K562 (cell line): ENCODE measurements around the gene RIN3. TPM values are rescaled to one million over a fixed set of nuclear protein-coding genes. Genes with fewer than 3 reads are reported as not detected.

Experiments
- ATAC-seq: fragments of 200-7000 bp; cut with Tn5 transposase; 3 replicates; pipeline ENCODE4 v1.9.1; 2020; ENCODE audit warnings: moderate library complexity
- BruUV-seq: library from RNA; stranded (reverse); fragments of 400-500 nt; replicated peaks from 2 replicates; lab custom pipeline; 2021; lab: Mats Ljungman, UMichigan
- CTCF ChIA-PET: fragments of 300-600 bp; formaldehyde crosslinking; extraction: SDS; loops from one replicate; lab custom pipeline; 2021; ENCODE audit warnings: low intra/inter-chr PET ratio; lab: Yijun Ruan, JAX
- POLR2A ChIA-PET: fragments of 300-600, 350-650 bp; sonication (Branson Sonifier 250); formaldehyde crosslinking; extraction: SDS; loops from one replicate; lab custom pipeline; 2021; ENCODE audit warnings: antibody characterized with exemption, inconsistent platforms; lab: Yijun Ruan, JAX
- DNase-seq, 4 experiments: peaks; one replicate each; pipeline versions ENCODE4 v3.0.0 to v3.0.0-alpha.2; 2011 to 2018; ENCODE audit warnings: low spot score in 3 of 4, mixed read lengths in 3 of 4; ENCODE audit errors: extremely low read depth in 1 of 4
- FAIRE-seq: peaks from 2 replicates; lab custom pipeline; 2011; peaks lifted over from hg19 to GRCh38; lab: Jason Lieb, UNC
- H2AFZ ChIP-seq: 2 replicates; pipeline ENCODE4 v1.6.0; 2011; ENCODE audit warnings: low read depth, low read length, control low read depth, inconsistent platforms
- H3K27ac ChIP-seq: fragments of 200-600 bp; 3 replicates; pipeline ENCODE4 v1.8.0; 2011; ENCODE audit warnings: low read depth, mild to moderate bottlenecking, control low read depth, inconsistent platforms, low read length, moderate library complexity, mixed read lengths; ENCODE audit errors: extremely low read depth
- H3K27me3 ChIP-seq, 2 experiments: fragments of 300-600 bp in 1 of 2; 2 replicates in 1 of 2; 3 replicates in 1 of 2; pipeline versions ENCODE4 v1.6.0 to v1.8.0; 2011; ENCODE audit warnings: inconsistent platforms in 2 of 2, low read length in 2 of 2, mild to moderate bottlenecking in 1 of 2, mixed read lengths in 1 of 2, moderate library complexity in 1 of 2; ENCODE audit not compliant: control insufficient read depth in 2 of 2, insufficient read depth in 2 of 2
- H3K36me3 ChIP-seq: fragments of 300-600 bp; 3 replicates; pipeline ENCODE4 v1.8.0; 2011; ENCODE audit warnings: mild to moderate bottlenecking, low read length, inconsistent platforms; ENCODE audit not compliant: control insufficient read depth, insufficient read depth
- H3K4me1 ChIP-seq, 2 experiments: fragments of 200-600 bp in 1 of 2; replicated peaks in 1 of 2; 2 replicates in 1 of 2; 3 replicates in 1 of 2; pipeline versions ENCODE4 v1.5.1 to v1.8.0; 2011; ENCODE audit warnings: inconsistent platforms in 2 of 2, low read length in 2 of 2, mild to moderate bottlenecking in 1 of 2, mixed read lengths in 1 of 2, moderate library complexity in 1 of 2; ENCODE audit not compliant: control insufficient read depth in 2 of 2, insufficient read depth in 2 of 2
- H3K4me2 ChIP-seq: 2 replicates; pipeline ENCODE4 v1.6.1; 2011; ENCODE audit warnings: low read length, control low read depth, inconsistent platforms, mixed read lengths; ENCODE audit not compliant: insufficient read depth
- H3K4me3 ChIP-seq: fragments of 200-600 bp; sonication (generic), shearing (Covaris generic); 2 replicates; pipeline ENCODE4 v1.5.1; 2016; ENCODE audit warnings: control low read depth, inconsistent platforms
- H3K79me2 ChIP-seq: fragments of 200-600 bp; 3 replicates; pipeline ENCODE4 v1.8.0; 2011; ENCODE audit warnings: low read length, inconsistent platforms; ENCODE audit not compliant: control insufficient read depth, insufficient read depth
- H3K9ac ChIP-seq, 2 experiments: 2 replicates each; pipeline versions ENCODE4 v1.6.0 to v1.6.1; 2011; ENCODE audit warnings: low read depth in 2 of 2, low read length in 2 of 2, control low read depth in 1 of 2, inconsistent platforms in 1 of 2, mild to moderate bottlenecking in 1 of 2, mixed read lengths in 1 of 2; ENCODE audit not compliant: insufficient read depth in 1 of 2
- H3K9me1 ChIP-seq: one replicate; pipeline ENCODE4 v1.6.0; 2011; ENCODE audit warnings: inconsistent platforms, mild to moderate bottlenecking, low read length, moderate library complexity; ENCODE audit not compliant: control insufficient read depth, insufficient read depth
- H3K9me3 ChIP-seq: replicated peaks from 2 replicates; pipeline ENCODE4 v1.5.1; 2011; ENCODE audit warnings: low read depth, low read length, inconsistent platforms; ENCODE audit not compliant: control insufficient read depth, insufficient read depth
- H4K20me1 ChIP-seq: replicated peaks from 2 replicates; pipeline ENCODE4 v1.6.1; 2011; ENCODE audit warnings: low read length, inconsistent platforms, mixed read lengths; ENCODE audit not compliant: control insufficient read depth, insufficient read depth
- CBFA2T3 ChIP-seq: fragments of 450-650 bp; IDR thresholded peaks from 2 replicates; pipeline ENCODE4 v1.6.1; 2017
- FIP1L1 ChIP-seq: fragments of 200-400 bp; formaldehyde crosslinking; IDR thresholded peaks from 2 replicates; pipeline ENCODE4 v1.6.1; 2018; ENCODE audit warnings: mild to moderate bottlenecking, low read depth, low read length; ENCODE audit not compliant: poor library complexity, severe bottlenecking
- HDAC3 ChIP-seq: fragments of 450-650 bp; IDR thresholded peaks from 2 replicates; pipeline ENCODE4 v1.6.1; 2018; ENCODE audit warnings: borderline replicate concordance, mild to moderate bottlenecking, moderate library complexity; ENCODE audit not compliant: partially characterized antibody
- HNRNPLL ChIP-seq: fragments of 200-400 bp; formaldehyde crosslinking; IDR thresholded peaks from 2 replicates; pipeline ENCODE4 v1.6.1; 2017; ENCODE audit warnings: low read length, low read depth, mild to moderate bottlenecking; ENCODE audit not compliant: poor library complexity, severe bottlenecking
- HNRNPUL1 ChIP-seq: fragments of 200-400 bp; formaldehyde crosslinking; IDR thresholded peaks from 2 replicates; pipeline ENCODE4 v1.6.1; 2017; ENCODE audit warnings: low read length
- HOXB6 ChIP-seq: fragments of 250-450 bp; sonication (Bioruptor Pico); IDR thresholded peaks from 2 replicates; pipeline ENCODE4 v1.5.1; 2022; ENCODE audit warnings: mild to moderate bottlenecking, borderline replicate concordance
- POLR2B ChIP-seq: fragments of 450-650 bp; IDR thresholded peaks from 2 replicates; pipeline ENCODE4 v1.6.1; 2018; ENCODE audit warnings: low read depth; ENCODE audit not compliant: partially characterized antibody
- RBM39 ChIP-seq: fragments of 200-400 bp; formaldehyde crosslinking; optimal IDR thresholded peaks from 2 replicates; pipeline ENCODE3; 2018; ENCODE audit warnings: low read depth, low read length
- SFPQ ChIP-seq: fragments of 200-400 bp; formaldehyde crosslinking; IDR thresholded peaks from 2 replicates; pipeline ENCODE4 v1.6.1; 2017; ENCODE audit warnings: mild to moderate bottlenecking, low read depth, low read length, moderate library complexity
- TAF15 ChIP-seq: fragments of 200-400 bp; formaldehyde crosslinking; IDR thresholded peaks from 2 replicates; pipeline ENCODE4 v1.6.1; 2017; ENCODE audit warnings: mild to moderate bottlenecking, low read depth, low read length, moderate library complexity
- TAL1 ChIP-seq: fragments of 450-650 bp; IDR thresholded peaks from 2 replicates; pipeline ENCODE4 v1.6.1; 2016; ENCODE audit warnings: mild to moderate bottlenecking
- TEAD1 ChIP-seq, 2 experiments: fragments of 450-650 bp in 1 of 2; sonication (generic) in 1 of 2; formaldehyde crosslinking; IDR thresholded peaks; 2 replicates each; pipeline versions ENCODE4 v1.4.0 to v1.8.0; 2020 to 2022; ENCODE audit warnings: mild to moderate bottlenecking in 2 of 2, missing genetic modification reagents in 1 of 2
- ZNF507 ChIP-seq: conservative IDR thresholded peaks from 2 replicates; pipeline ENCODE4 v1.6.1; 2017; ENCODE audit warnings: missing genetic modification characterization, missing compliant biosample characterization
- WGBS: fragments of 100-300 bp; shearing (Covaris generic); methylation state at CpG from one replicate; pipeline ENCODE4 v1.1.6; 2016; ENCODE audit warnings: low coverage, mixed read lengths; ENCODE audit not compliant: insufficient coverage; ENCODE audit errors: missing lambda C conversion rate; 5-methylcytosine and 5-hydroxymethylcytosine counted together
- in situ Hi-C: fragments of 300-500 bp; cut with MboI; formaldehyde crosslinking; loops from 4 replicates; pipeline ENCODE4 v1.15.0; 2018; ENCODE audit warnings: inconsistent platforms, mixed read lengths
- intact Hi-C: fragments of 100-400 bp; cut with micrococcal nuclease; formaldehyde crosslinking; loops from 2 replicates; pipeline ENCODE4 v1.14.2; 2022
- polyA plus RNA-seq, 8 experiments: library from polyadenylated mRNA; depleted of rRNA in 4 of 8; stranded (reverse) in 5 of 8; unstranded in 3 of 8; fragments of >200 nt; fragmentation: Nextera tagmentation in 2 of 8; fragmentation: Illumina TruSeq in 1 of 8; extraction: Ambion mirVana in 2 of 8; extraction: Trizol in 1 of 8; gene quantifications; 2 replicates each; pipeline versions ENCODE4 v1.2.1 to v1.2.3, GENCODE V29; 2011 to 2014; ENCODE audit warnings: inconsistent platforms in 1 of 8, missing spikeins in 1 of 8
- total RNA-seq, 7 experiments: library from RNA; depleted of rRNA in 6 of 7; stranded (reverse); fragments of >200 nt in 6 of 7; fragmentation: Illumina TruSeq in 2 of 7; extraction: Trizol in 2 of 7; gene quantifications; 2 replicates each; pipeline versions ENCODE4 v1.2.1 to v1.2.3, GENCODE V29; 2011 to 2021; ENCODE audit warnings: low replicate concordance in 1 of 7
- TF ChIP-seq, protein P1 (sequence below): fragments of 250-450 bp; sonication (Bioruptor Pico); IDR thresholded peaks from 2 replicates; pipeline ENCODE4 v1.4.0; 2020; ENCODE audit warnings: mild to moderate bottlenecking, moderate library complexity
- TF ChIP-seq, protein P2 (sequence below): fragments of 250-450 bp; sonication (Bioruptor Pico); IDR thresholded peaks from 2 replicates; pipeline ENCODE4 v1.8.0; 2021; ENCODE audit warnings: mild to moderate bottlenecking, moderate library complexity

Gene RIN3
- total and polyA plus RNA-seq, 9 of the 15 experiments (the other 6 are each of a cell fraction or from before 2014, with no cell fraction given), result 0.01 to 0.49 (median 0.08) TPM; not detected in 5

DNA sequence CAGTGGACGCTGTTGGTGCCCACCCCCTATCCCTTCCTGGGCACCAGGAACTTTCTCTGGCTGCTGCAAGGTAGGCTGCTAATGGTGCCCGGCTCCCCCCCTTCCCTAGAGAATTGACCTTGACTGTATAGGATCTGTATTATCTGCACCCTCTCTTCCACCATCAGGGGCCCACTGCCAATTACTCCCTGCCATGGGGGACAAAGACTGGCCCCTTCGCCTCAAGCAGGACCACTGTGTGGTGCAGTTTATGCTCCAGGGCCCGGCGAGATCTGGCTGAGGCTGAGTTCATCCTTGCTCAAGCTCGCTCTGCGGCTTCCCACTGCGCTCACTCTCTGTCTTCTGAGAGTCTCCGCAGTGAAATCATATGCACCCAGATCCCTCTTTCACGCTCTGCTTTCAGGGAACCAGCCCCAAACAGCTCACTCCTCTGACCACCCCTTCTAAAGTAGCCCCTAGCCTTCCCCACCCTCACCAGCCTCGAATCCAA, 139.6 kb downstream of the RIN3 start:
- Histone ChIP-seq H3K4me3 (no peak overlapping the region), H3K9me3 (no peaks in the 10 kb centered on the region), H3K27me3 (peaks cover 0 to 46% of the 10 kb centered on the region in 2 experiments; a peak in 2 of 5 replicates), H2AFZ (no peak overlapping the region), H3K79me2 (no peaks in the 10 kb centered on the region), H3K36me3 (no peaks in the 10 kb centered on the region), H3K4me1 (peaks cover 0 to 11% of the 10 kb centered on the region in 2 experiments; a peak in 2 of 5 replicates), H3K9me1 (no peaks in the 10 kb centered on the region), H3K9ac (no peak overlapping the region), H3K4me2 (no peak overlapping the region), H3K27ac (no peak overlapping the region), H4K20me1 (no peaks in the 10 kb centered on the region)
- no peak for DNase-seq
- intact Hi-C loops, result no loop called here
- ChIA-PET POLR2A (no interaction called here), CTCF (no interaction called here)
- BruUV-seq, result no TSS peak
- no peak for ATAC-seq
- in situ Hi-C loops, result no loop called here
- no peak for FAIRE-seq
- 14% methylated on average over 9 of the region's 11 CpGs for whole genome bisulfite sequencing
- TF ChIP-seq HOXB6, result no peak
- no peak for TF ChIP-seq POLR2B
- TF ChIP-seq SFPQ, result no peak
- no peak for TF ChIP-seq HDAC3
- TF ChIP-seq CBFA2T3, result no peak
- no peak for TF ChIP-seq RBM39
- TF ChIP-seq, protein P1, sequence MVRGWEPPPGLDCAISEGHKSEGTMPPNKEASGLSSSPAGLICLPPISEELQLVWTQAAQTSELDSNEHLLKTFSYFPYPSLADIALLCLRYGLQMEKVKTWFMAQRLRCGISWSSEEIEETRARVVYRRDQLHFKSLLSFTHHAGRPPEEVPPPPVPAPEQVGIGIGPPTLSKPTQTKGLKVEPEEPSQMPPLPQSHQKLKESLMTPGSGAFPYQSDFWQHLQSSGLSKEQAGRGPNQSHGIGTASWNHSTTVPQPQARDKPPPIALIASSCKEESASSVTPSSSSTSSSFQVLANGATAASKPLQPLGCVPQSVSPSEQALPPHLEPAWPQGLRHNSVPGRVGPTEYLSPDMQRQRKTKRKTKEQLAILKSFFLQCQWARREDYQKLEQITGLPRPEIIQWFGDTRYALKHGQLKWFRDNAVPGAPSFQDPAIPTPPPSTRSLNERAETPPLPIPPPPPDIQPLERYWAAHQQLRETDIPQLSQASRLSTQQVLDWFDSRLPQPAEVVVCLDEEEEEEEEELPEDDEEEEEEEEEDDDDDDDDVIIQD (CRISPR knock-in tag), result no peak
- TF ChIP-seq, protein P2, sequence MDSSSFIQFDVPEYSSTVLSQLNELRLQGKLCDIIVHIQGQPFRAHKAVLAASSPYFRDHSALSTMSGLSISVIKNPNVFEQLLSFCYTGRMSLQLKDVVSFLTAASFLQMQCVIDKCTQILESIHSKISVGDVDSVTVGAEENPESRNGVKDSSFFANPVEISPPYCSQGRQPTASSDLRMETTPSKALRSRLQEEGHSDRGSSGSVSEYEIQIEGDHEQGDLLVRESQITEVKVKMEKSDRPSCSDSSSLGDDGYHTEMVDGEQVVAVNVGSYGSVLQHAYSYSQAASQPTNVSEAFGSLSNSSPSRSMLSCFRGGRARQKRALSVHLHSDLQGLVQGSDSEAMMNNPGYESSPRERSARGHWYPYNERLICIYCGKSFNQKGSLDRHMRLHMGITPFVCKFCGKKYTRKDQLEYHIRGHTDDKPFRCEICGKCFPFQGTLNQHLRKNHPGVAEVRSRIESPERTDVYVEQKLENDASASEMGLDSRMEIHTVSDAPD (CRISPR knock-in tag), result no peak
- no peak for TF ChIP-seq HNRNPLL
- no peak for TF ChIP-seq TEAD1 (CRISPR knock-in tag; IDR thresholded peaks at IDR 0.05)
- TF ChIP-seq ZNF507 (tag), result no peak
- TF ChIP-seq HNRNPUL1, result no peak
- TF ChIP-seq TAL1, result no peak
- TF ChIP-seq FIP1L1, result no peak
- TF ChIP-seq TAF15, result no peak
